Nephron (organoid): ENCODE data around the gene PXT1.

Experiments used
- H3K27ac Mint-ChIP-seq, 3 experiments: 2 replicates each; pipeline ENCODE4 v1.8.0; 2020; ENCODE audit warnings: mixed read lengths in 3 of 3, mild to moderate bottlenecking in 2 of 3, moderate library complexity in 1 of 3
- H3K27me3 Mint-ChIP-seq: 2 replicates; pipeline ENCODE4 v1.8.0; 2021; ENCODE audit warnings: low read depth, mild to moderate bottlenecking, moderate library complexity, mixed read lengths
- H3K36me3 Mint-ChIP-seq: 2 replicates; pipeline ENCODE4 v1.8.0; 2020; ENCODE audit warnings: low read depth, mixed read lengths
- H3K4me1 Mint-ChIP-seq: 2 replicates; pipeline ENCODE4 v1.8.0; 2020; ENCODE audit warnings: mixed read lengths
- H3K4me3 Mint-ChIP-seq, 3 experiments: 2 replicates each; pipeline ENCODE4 v1.8.0; 2020; ENCODE audit warnings: mild to moderate bottlenecking in 3 of 3, mixed read lengths in 3 of 3, moderate library complexity in 2 of 3
- H3K9me3 Mint-ChIP-seq: 2 replicates; pipeline ENCODE4 v1.8.0; 2020; ENCODE audit warnings: mixed read lengths
- TF ChIP-seq, protein P1 (sequence below), 3 experiments: fragments of 200-600 bp; sonication (generic); IDR thresholded peaks; one replicate each; pipeline ENCODE4 v1.5.0; 2021; ENCODE audit warnings: antibody characterized with exemption in 3 of 3; ENCODE audit not compliant: unreplicated experiment in 3 of 3

Gene PXT1

DNA sequence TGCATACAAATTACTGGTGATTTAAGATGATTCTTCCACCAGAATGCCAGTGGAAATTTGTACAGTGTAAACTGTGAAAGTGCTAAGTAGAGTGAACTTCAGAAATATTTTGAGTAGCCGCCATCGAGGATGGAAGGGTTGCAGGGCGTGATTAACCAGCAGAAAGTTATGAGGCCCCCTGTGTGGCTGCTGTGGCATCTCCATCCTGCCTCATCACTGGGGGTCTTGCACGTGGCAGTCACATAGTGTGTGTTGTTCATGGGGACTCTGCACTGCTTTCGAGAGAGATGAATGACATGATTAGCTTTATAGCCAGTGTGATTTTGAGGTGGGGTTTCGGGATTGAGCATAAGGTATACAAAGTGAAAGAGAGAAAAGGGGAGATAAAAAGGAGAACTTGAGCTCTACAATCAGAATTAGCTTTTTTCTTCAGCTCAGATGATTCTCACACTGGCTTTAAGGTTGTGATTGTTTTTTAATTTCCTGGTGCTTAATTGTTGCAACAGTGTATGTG, 26.6 kb upstream of the PXT1 start:
- no peaks in the 10 kb centered on the region for H3K27me3 Mint-ChIP-seq
- no peaks in the 10 kb centered on the region for H3K4me1 Mint-ChIP-seq
- H3K27ac Mint-ChIP-seq: no peak overlapping the region
- TF ChIP-seq, protein P1, sequence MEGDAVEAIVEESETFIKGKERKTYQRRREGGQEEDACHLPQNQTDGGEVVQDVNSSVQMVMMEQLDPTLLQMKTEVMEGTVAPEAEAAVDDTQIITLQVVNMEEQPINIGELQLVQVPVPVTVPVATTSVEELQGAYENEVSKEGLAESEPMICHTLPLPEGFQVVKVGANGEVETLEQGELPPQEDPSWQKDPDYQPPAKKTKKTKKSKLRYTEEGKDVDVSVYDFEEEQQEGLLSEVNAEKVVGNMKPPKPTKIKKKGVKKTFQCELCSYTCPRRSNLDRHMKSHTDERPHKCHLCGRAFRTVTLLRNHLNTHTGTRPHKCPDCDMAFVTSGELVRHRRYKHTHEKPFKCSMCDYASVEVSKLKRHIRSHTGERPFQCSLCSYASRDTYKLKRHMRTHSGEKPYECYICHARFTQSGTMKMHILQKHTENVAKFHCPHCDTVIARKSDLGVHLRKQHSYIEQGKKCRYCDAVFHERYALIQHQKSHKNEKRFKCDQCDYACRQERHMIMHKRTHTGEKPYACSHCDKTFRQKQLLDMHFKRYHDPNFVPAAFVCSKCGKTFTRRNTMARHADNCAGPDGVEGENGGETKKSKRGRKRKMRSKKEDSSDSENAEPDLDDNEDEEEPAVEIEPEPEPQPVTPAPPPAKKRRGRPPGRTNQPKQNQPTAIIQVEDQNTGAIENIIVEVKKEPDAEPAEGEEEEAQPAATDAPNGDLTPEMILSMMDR (IDR thresholded peaks at IDR 0.05; ENCODE audit: unreplicated experiment in 3 of 3): no peak
- H3K9me3 Mint-ChIP-seq: no peaks in the 10 kb centered on the region
- no peak overlapping the region for H3K4me3 Mint-ChIP-seq
- H3K36me3 Mint-ChIP-seq: peaks cover 26% of the 10 kb centered on the region

GRCh38 chr6:36467625-36468024, 25.0 kb upstream of the PXT1 start:
- H3K36me3 Mint-ChIP-seq: peaks cover 28% of the 10 kb centered on the region
- H3K27ac Mint-ChIP-seq: no peak overlapping the region
- H3K27me3 Mint-ChIP-seq: no peaks in the 10 kb centered on the region
- TF ChIP-seq, protein P1 (IDR thresholded peaks at IDR 0.05; ENCODE audit: unreplicated experiment in 3 of 3): no peak
- H3K4me3 Mint-ChIP-seq: no peak overlapping the region
- no peaks in the 10 kb centered on the region for H3K9me3 Mint-ChIP-seq
- H3K4me1 Mint-ChIP-seq: no peaks in the 10 kb centered on the region

GRCh38 chr6:36464233-36464632, 21.6 kb upstream of the PXT1 start:
- TF ChIP-seq, protein P1 (IDR thresholded peaks at IDR 0.05; ENCODE audit: unreplicated experiment in 3 of 3): no peak
- Mint-ChIP-seq H3K36me3 (peaks cover 19% of the 10 kb centered on the region), H3K9me3 (no peaks in the 10 kb centered on the region), H3K27me3 (no peaks in the 10 kb centered on the region), H3K4me3 (no peak overlapping the region), H3K4me1 (peaks cover 5% of the 10 kb centered on the region), H3K27ac (no peak overlapping the region)

DNA sequence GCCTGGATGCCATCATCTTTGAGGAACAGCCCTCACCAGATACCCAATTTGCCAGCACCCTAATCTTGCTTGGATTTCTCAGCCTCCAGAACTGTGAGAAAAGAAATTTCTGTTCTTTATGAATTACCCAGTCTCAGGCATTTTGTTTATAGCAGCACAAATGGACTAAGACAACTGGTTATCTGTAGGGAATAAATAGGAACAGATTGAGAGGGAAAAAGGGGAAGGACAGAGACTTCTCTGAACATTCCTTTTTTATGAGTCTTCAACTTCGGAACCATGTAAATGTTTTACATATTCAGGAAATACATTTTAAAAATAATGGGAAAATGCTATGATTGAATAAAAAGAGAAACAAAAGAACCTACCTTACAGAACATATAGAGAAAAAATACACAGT, 21.0 kb upstream of the PXT1 start:
- Mint-ChIP-seq H3K9me3 (no peaks in the 10 kb centered on the region), H3K36me3 (peaks cover 19% of the 10 kb centered on the region), H3K27me3 (no peaks in the 10 kb centered on the region), H3K4me3 (no peak overlapping the region), H3K27ac (no peak overlapping the region), H3K4me1 (peaks cover 5% of the 10 kb centered on the region)
- TF ChIP-seq, protein P1 (IDR thresholded peaks at IDR 0.05; ENCODE audit: unreplicated experiment in 3 of 3): no peak

- TF ChIP-seq, protein P1 (IDR thresholded peaks at IDR 0.05; ENCODE audit: unreplicated experiment in 3 of 3): no peak
- Mint-ChIP-seq H3K27ac (no peak overlapping the region), H3K9me3 (no peaks in the 10 kb centered on the region), H3K4me3 (no peak overlapping the region), H3K36me3 (peaks cover 21% of the 10 kb centered on the region), H3K4me1 (peaks cover 5% of the 10 kb centered on the region), H3K27me3 (no peaks in the 10 kb centered on the region)
These were observed 19.0 kb upstream of the PXT1 start for GRCh38 chr6:36461646-36462045.

DNA sequence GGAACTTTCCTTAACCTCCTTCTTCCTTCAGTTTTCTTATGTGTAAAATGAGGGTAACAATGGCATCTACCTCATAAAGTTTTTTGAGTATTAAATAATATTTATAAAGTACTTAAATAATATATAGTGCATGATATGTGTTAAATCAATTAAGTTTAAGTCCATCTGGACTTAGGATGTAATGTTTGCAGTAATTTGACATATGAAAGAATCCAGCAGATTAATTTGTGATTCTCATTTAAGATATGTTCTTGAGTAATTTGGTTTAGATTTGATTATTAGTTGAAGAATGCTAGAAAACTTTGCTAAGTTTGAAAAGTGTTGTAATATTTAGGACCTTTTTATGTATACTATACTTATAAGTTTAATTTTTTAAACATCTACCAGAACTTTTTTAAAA, 18.3 kb upstream of the PXT1 start:
- Mint-ChIP-seq H3K4me1 (peaks cover 5% of the 10 kb centered on the region), H3K4me3 (no peak overlapping the region), H3K36me3 (peaks cover 19% of the 10 kb centered on the region), H3K27ac (no peak overlapping the region), H3K9me3 (no peaks in the 10 kb centered on the region), H3K27me3 (no peaks in the 10 kb centered on the region)
- TF ChIP-seq, protein P1 (IDR thresholded peaks at IDR 0.05; ENCODE audit: unreplicated experiment in 3 of 3): no peak
